Measurements from ENCODE around the gene ZBTB24.

Gene ZBTB24

DNA sequence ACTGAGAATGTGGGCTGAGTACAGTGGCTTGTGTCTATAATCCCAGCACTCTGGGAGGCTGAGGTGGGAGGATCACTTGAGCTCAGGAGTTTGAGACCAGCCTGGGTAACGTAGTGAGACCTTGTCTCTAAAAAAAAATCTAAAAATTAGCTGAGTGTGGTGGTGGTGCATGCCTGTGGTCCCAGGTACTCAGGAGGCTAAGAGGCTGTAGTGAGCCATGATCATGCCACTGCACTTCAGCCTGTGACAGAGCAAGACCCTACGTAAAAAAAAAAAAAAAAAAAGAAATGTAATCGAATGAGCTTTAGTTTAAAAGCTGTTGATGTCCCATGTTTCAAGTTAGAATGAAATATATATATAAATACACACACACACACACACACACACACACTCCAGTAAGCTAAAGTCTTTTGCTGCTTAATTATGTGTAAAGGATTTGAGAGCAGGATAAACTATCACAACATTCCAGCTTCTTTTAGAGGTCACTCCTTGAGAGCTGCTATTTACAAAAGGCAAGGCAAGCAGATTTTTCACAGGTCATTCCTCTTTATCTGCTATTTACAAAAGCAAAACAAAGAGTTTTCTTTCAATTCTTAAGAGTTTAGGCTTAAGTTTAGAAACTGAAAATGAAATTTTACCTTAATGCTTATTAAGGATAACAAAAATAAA lies 22.7 kb downstream of the ZBTB24 start:
- Histone ChIP-seq H3K36me3 (peaks cover 20% of the 10 kb centered on the region), H3K4me3 (ENCODE audit: low read depth in 1 of 2, low read length in 1 of 2) (no peak overlapping the region), H3K9me3 (no peaks in the 10 kb centered on the region), H3K4me1 (ENCODE audit: control insufficient read depth in 1 of 2, insufficient read depth in 1 of 2, low read depth in 1 of 2, low read length in 1 of 2) (peaks cover 29% of the 10 kb centered on the region in 2 experiments), H3K27me3 (no peaks in the 10 kb centered on the region), H3K27ac (no peak overlapping the region)
- TF ChIP-seq, protein P1, sequence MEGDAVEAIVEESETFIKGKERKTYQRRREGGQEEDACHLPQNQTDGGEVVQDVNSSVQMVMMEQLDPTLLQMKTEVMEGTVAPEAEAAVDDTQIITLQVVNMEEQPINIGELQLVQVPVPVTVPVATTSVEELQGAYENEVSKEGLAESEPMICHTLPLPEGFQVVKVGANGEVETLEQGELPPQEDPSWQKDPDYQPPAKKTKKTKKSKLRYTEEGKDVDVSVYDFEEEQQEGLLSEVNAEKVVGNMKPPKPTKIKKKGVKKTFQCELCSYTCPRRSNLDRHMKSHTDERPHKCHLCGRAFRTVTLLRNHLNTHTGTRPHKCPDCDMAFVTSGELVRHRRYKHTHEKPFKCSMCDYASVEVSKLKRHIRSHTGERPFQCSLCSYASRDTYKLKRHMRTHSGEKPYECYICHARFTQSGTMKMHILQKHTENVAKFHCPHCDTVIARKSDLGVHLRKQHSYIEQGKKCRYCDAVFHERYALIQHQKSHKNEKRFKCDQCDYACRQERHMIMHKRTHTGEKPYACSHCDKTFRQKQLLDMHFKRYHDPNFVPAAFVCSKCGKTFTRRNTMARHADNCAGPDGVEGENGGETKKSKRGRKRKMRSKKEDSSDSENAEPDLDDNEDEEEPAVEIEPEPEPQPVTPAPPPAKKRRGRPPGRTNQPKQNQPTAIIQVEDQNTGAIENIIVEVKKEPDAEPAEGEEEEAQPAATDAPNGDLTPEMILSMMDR (IDR thresholded peaks at IDR 0.05): no peak

DNA sequence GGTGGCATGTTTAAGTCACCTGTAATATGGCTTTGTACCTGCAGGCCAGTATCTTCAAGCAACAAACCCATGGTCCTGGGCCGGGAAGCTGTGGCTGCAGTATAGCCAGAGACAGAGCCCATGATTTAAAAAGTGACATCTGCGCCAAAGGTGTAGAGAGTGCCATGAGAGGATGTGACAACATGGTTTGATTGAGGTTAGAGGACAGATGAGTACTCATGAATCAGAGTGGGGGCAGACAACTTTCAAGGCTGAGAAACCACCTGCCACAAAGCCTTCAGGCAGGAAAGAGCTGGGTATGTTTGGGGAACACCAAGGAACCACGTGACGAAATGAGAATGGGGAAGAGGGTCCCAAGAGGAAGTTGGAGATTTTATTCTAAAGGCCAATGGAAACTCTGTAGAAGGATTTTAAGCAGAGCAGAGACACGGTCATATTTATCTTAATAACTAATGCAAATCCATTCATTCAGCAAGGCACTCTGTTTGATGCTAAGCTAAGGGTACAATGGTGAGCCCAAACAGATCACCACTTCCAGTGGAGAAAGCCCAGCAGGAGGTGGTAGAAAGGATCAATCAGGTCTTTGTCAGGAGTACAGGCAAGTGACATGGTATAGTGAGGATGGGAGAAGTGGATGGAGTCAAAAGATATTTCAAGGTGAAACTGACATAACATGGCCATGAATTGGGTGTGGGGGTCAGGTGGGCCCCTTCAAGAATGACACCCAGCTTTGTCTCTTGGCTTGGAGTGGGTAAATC lies 24.1 kb downstream of the ZBTB24 start:
- TF ChIP-seq, protein P1 (IDR thresholded peaks at IDR 0.05): no peak
- Histone ChIP-seq H3K4me3 (ENCODE audit: low read depth in 1 of 2, low read length in 1 of 2) (peak overlapping the region in 1 of 2 experiments; percentile 13), H3K27ac (peak overlapping the region; percentile 58), H3K4me1 (ENCODE audit: control insufficient read depth in 1 of 2, insufficient read depth in 1 of 2, low read depth in 1 of 2, low read length in 1 of 2) (peaks cover 37 to 39% of the 10 kb centered on the region in 2 experiments), H3K9me3 (no peaks in the 10 kb centered on the region), H3K27me3 (no peaks in the 10 kb centered on the region), H3K36me3 (peaks cover 9% of the 10 kb centered on the region)

GRCh38 chr6:109457562-109457996 lies 25.4 kb downstream of the ZBTB24 start:
- Histone ChIP-seq H3K36me3 (peaks cover 19% of the 10 kb centered on the region), H3K27me3 (no peaks in the 10 kb centered on the region), H3K4me3 (ENCODE audit: low read depth in 1 of 2, low read length in 1 of 2) (no peak overlapping the region), H3K4me1 (ENCODE audit: control insufficient read depth in 1 of 2, insufficient read depth in 1 of 2, low read depth in 1 of 2, low read length in 1 of 2) (peaks cover 51 to 53% of the 10 kb centered on the region in 2 experiments), H3K9me3 (no peaks in the 10 kb centered on the region), H3K27ac (no peak overlapping the region)
- TF ChIP-seq, protein P1 (IDR thresholded peaks at IDR 0.05): no peak

GRCh38 chr6:109456710-109457561 lies 26.1 kb downstream of the ZBTB24 start:
- H3K9me3 ChIP-seq: no peaks in the 10 kb centered on the region
- peak overlapping the region in 1 of 2 experiments; percentile 97 for H3K4me3 ChIP-seq (ENCODE audit: low read depth in 1 of 2, low read length in 1 of 2)
- no peak overlapping the region for H3K27ac ChIP-seq
- TF ChIP-seq, protein P1 (IDR thresholded peaks at IDR 0.05): no peak
- no peaks in the 10 kb centered on the region for H3K27me3 ChIP-seq
- H3K4me1 ChIP-seq (ENCODE audit: control insufficient read depth in 1 of 2, insufficient read depth in 1 of 2, low read depth in 1 of 2, low read length in 1 of 2): peaks cover 57 to 59% of the 10 kb centered on the region in 2 experiments
- peaks cover 23% of the 10 kb centered on the region for H3K36me3 ChIP-seq

DNA sequence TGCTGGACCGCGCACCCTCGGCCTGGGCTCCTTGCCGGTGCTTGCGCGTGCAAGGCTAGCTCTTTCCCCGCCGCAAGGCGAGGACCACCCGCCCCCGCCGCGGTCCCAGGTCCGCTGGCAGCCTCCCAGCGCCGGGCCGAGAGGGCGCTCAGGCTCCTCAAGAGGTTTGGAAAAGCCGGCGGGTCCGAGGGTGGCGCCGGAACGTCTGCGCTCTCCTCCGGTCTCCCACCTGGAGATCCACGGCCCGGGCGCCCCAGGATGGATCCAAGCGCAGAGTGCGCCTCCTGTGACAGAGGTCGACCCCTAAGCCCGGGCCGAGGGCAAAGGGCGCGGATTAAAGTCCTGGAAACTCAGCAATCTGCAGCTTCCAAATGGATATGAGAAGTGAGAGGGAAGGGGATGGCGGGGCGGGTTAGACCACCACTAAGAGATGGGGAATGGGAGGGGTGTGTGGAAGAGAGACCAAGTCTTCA lies 26.9 kb downstream of the ZBTB24 start:
- peak overlapping the region; percentile 75 to 97 for H3K4me3 ChIP-seq (ENCODE audit: low read depth in 1 of 2, low read length in 1 of 2)
- peaks cover 63 to 67% of the 10 kb centered on the region in 2 experiments for H3K4me1 ChIP-seq (ENCODE audit: control insufficient read depth in 1 of 2, insufficient read depth in 1 of 2, low read depth in 1 of 2, low read length in 1 of 2)
- H3K9me3 ChIP-seq: no peaks in the 10 kb centered on the region
- peaks cover 28% of the 10 kb centered on the region for H3K36me3 ChIP-seq
- TF ChIP-seq, protein P1 (IDR thresholded peaks at IDR 0.05): no peak
- H3K27me3 ChIP-seq: no peaks in the 10 kb centered on the region
- H3K27ac ChIP-seq: peak overlapping the region; percentile 95
